NCI-H146 treated with DMSO at 0.1 percent for 48 hours (cell line): Measurements from ENCODE around the gene NOL12.

Experiments used
- DNase-seq: peaks from one replicate; lab custom pipeline; 2025; ENCODE audit not compliant: unreplicated experiment; lab: John Stamatoyannopoulos, UW

NOL12 gene

GRCh38 chr22:37659066-37659896 lies 26.9 kb upstream of the NOL12 start:
- DNase-seq: no peak

- DNase-seq: no peak
Observed at GRCh38 chr22:37659897-37660708, 26.0 kb upstream of the NOL12 start.

- DNase-seq: no peak
Observed at GRCh38 chr22:37660709-37661045, 25.5 kb upstream of the NOL12 start.

- peak; percentile 7 for DNase-seq
Observed at GRCh38 chr22:37661160-37661924, 24.8 kb upstream of the NOL12 start.

GRCh38 chr22:37662039-37662438 lies 24.1 kb upstream of the NOL12 start:
- no peak for DNase-seq

- no peak for DNase-seq
Observed at GRCh38 chr22:37663521-37664140, 22.5 kb upstream of the NOL12 start.

GRCh38 chr22:37664249-37665101 lies 21.7 kb upstream of the NOL12 start:
- DNase-seq: no peak

- no peak for DNase-seq
Observed at GRCh38 chr22:37665487-37665886, 20.7 kb upstream of the NOL12 start.

- no peak for DNase-seq
Observed at GRCh38 chr22:37669586-37669985, 16.6 kb upstream of the NOL12 start.

GRCh38 chr22:37672206-37672919 lies 13.8 kb upstream of the NOL12 start:
- no peak for DNase-seq

- DNase-seq: no peak
Observed at GRCh38 chr22:37672920-37673455, 13.2 kb upstream of the NOL12 start.

GRCh38 chr22:37674248-37674647 lies 11.9 kb upstream of the NOL12 start:
- no peak for DNase-seq

GRCh38 chr22:37674951-37675929 lies 10.9 kb upstream of the NOL12 start, which contains the start of gene LGALS1:
Gene LGALS1, plus strand, starts transcription at chr22:37675636. Its CDS starts 67 bp downstream, at chr22:37675703.
- peak; percentile 1 for DNase-seq

- DNase-seq: no peak
Observed at GRCh38 chr22:37675930-37676735, 10.0 kb upstream of the NOL12 start.

GRCh38 chr22:37676736-37677492 lies 9.2 kb upstream of the NOL12 start:
- DNase-seq: peak; percentile 30

GRCh38 chr22:37677493-37677974 lies 8.6 kb upstream of the NOL12 start:
- DNase-seq: no peak
